ENCODE data around the gene LTBP1. TPM values are rescaled to one million over a fixed set of nuclear protein-coding genes. Genes with fewer than 3 reads are reported as not detected.

The LTBP1 gene
- total RNA-seq, 1 experiment from 2014 or later = 13.9 TPM

DNA sequence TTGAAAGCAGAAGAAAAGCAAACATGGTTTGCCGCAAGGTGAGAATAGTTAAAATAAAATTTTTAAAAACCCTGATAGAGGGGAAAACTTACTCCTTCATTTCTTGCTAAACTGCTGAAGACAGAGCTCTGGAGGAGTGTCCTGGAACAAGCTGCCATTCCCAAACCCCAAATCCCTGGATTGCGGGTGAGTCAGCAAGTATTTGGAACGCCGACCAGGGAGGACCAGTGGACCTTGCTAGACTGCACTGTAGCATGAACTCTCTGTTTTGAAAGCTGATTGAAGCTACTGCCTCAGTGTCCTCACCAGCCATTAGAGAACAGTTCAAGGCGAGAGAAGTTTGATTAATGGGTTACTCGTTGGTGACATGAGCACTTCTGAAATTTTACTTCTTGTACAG is 430.3 kb downstream of the LTBP1 start:
- no TSS peak for BruUV-seq (replicated peaks)
- CTCF ChIA-PET = no interaction called here

DNA sequence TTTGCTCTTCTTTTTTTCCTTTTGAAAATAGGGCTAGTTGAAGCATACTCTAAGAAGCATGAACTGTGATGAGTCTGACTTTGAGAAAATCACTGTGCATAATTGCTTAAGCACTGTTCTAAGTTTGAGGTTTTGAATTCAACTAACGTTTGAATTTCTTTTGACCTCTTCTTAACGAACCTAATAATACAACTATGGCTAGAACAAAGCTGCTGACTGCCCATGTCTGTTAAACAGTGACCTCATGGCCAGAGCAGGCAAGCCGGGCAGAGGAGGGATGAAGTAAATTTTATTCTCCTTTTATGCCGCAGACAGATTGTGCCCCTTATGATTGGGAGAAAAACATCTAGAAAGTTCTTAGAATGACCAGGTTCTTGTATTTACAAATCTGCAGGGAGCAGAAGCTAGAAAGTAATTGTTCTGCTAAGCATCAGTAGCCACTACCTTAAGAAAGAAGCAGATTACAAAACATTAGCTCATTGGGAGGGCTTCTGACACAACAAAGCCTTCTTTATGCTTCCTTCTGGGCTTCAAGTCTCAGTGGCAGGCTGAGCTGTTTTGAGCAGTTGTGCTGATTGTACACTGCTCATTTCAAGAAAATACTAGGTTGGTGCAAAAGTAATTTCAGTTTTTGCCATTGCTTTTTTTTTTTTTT is 431.9 kb downstream of the LTBP1 start:
- BruUV-seq (replicated peaks) = no TSS peak
- Mint-ChIP-seq H3K36me3 (ENCODE audit: insufficient read depth, unreplicated experiment) (no peaks in the 10 kb centered on the region), H3K4me3 (ENCODE audit: low read depth, unreplicated experiment) (no peak overlapping the region), H3K4me1 (ENCODE audit: low read depth, unreplicated experiment) (no peaks in the 10 kb centered on the region), H3K27ac (ENCODE audit: unreplicated experiment) (no peak overlapping the region), H3K27me3 (ENCODE audit: unreplicated experiment) (no peaks in the 10 kb centered on the region), H3K9me3 (ENCODE audit: low read depth, unreplicated experiment) (no peaks in the 10 kb centered on the region)
- CTCF ChIA-PET = interaction anchor here (0.5 to 1.9 kb wide), 8 partner anchors 12 to 541 kb away, joined by 3 to 8 read pairs (median 4); no protein-coding TSS in a partner anchor
- DNase-seq = peak; percentile 7
- TF ChIP-seq, protein P1, sequence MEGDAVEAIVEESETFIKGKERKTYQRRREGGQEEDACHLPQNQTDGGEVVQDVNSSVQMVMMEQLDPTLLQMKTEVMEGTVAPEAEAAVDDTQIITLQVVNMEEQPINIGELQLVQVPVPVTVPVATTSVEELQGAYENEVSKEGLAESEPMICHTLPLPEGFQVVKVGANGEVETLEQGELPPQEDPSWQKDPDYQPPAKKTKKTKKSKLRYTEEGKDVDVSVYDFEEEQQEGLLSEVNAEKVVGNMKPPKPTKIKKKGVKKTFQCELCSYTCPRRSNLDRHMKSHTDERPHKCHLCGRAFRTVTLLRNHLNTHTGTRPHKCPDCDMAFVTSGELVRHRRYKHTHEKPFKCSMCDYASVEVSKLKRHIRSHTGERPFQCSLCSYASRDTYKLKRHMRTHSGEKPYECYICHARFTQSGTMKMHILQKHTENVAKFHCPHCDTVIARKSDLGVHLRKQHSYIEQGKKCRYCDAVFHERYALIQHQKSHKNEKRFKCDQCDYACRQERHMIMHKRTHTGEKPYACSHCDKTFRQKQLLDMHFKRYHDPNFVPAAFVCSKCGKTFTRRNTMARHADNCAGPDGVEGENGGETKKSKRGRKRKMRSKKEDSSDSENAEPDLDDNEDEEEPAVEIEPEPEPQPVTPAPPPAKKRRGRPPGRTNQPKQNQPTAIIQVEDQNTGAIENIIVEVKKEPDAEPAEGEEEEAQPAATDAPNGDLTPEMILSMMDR (IDR thresholded peaks at IDR 0.05; ENCODE audit: unreplicated experiment) = no peak
- intact Hi-C loops (cut with micrococcal nuclease; ENCODE audit: unreplicated experiment) = loop anchor here (10.0 kb wide), 1 partner anchor 434 kb away; the partner anchor contains the start of gene LTBP1

More for the DNA sequence above, 430.3 kb downstream of the LTBP1 start:
- no peaks in the 10 kb centered on the region for H3K36me3 Mint-ChIP-seq (ENCODE audit: insufficient read depth, unreplicated experiment)
- no peak overlapping the region for H3K4me3 Mint-ChIP-seq (ENCODE audit: low read depth, unreplicated experiment)
- no peaks in the 10 kb centered on the region for H3K4me1 Mint-ChIP-seq (ENCODE audit: low read depth, unreplicated experiment)
- H3K27ac Mint-ChIP-seq (ENCODE audit: unreplicated experiment) = no peak overlapping the region
- DNase-seq = no peak
- TF ChIP-seq, protein P1 (IDR thresholded peaks at IDR 0.05; ENCODE audit: unreplicated experiment) = no peak
- intact Hi-C loops (cut with micrococcal nuclease; ENCODE audit: unreplicated experiment) = loop anchor here (10.0 kb wide), 1 partner anchor 432 kb away; the partner anchor contains the start of gene LTBP1
- no peaks in the 10 kb centered on the region for H3K27me3 Mint-ChIP-seq (ENCODE audit: unreplicated experiment)
- no peaks in the 10 kb centered on the region for H3K9me3 Mint-ChIP-seq (ENCODE audit: low read depth, unreplicated experiment)

DNA sequence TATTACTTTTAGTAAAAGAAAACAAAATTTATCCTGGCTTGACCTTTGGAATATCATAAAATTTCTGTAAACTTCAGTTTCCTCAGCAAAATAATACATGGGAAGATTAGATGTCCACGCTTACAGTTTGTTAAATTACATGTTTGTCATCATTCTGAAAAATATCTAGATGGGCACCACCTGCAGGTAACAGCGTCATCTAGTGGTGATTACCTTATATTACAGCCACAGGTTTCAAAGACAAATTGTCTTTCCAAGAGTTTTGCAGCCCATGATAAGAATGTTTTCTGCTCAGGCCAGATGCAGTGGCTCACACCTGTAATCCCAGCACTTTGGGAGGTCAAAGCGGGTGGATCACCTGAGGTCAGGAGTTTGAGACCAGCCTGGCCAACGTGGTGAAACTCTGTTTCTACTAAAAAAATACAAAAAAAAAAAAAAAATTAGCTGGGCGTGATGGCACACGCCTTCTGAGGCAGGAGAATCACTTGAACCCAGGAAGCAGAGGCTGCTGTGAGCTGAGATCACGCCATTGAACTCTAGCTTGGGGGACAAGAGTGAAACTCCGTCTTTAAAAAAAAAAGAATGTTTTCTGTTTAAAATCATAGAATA is 433.4 kb downstream of the LTBP1 start:
- Mint-ChIP-seq H3K27me3 (ENCODE audit: unreplicated experiment) (no peaks in the 10 kb centered on the region), H3K36me3 (ENCODE audit: insufficient read depth, unreplicated experiment) (no peaks in the 10 kb centered on the region), H3K4me1 (ENCODE audit: low read depth, unreplicated experiment) (no peaks in the 10 kb centered on the region), H3K27ac (ENCODE audit: unreplicated experiment) (no peak overlapping the region), H3K4me3 (ENCODE audit: low read depth, unreplicated experiment) (no peak overlapping the region), H3K9me3 (ENCODE audit: low read depth, unreplicated experiment) (no peaks in the 10 kb centered on the region)
- CTCF ChIA-PET = interaction anchor here (1.3 to 1.9 kb wide), 2 partner anchors 61 to 203 kb away, joined by 3 to 8 read pairs; no protein-coding TSS in a partner anchor
- TF ChIP-seq, protein P1 (IDR thresholded peaks at IDR 0.05; ENCODE audit: unreplicated experiment) = peak; percentile 77
- no TSS peak for BruUV-seq (replicated peaks)
- DNase-seq = no peak
- intact Hi-C loops (cut with micrococcal nuclease; ENCODE audit: unreplicated experiment) = no loop called here

DNA sequence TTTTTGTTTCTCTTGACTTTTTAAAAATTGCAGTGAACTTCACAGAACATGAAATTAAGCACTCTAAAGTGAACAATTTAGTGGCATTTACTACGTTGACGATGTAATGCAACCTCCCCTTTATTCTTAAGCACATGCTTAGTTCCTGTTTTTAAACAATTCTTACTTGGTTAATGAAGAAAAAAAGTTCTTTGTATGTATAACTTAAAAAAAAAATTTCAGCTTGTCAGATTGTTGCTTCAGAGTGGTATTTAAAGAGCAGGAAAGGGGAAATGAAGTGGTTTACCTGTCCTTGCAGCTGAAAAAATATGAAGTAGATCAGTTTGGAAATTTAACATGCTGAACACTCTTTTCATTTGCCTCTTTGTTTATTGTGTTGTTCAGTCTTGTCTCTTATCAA is 434.0 kb downstream of the LTBP1 start:
- no peak overlapping the region for H3K4me3 Mint-ChIP-seq (ENCODE audit: low read depth, unreplicated experiment)
- no peaks in the 10 kb centered on the region for H3K9me3 Mint-ChIP-seq (ENCODE audit: low read depth, unreplicated experiment)
- no peak for DNase-seq
- CTCF ChIA-PET = interaction anchor here (1.3 kb wide), 1 partner anchor 61 kb away, joined by 3 read pairs; no protein-coding TSS in a partner anchor
- H3K4me1 Mint-ChIP-seq (ENCODE audit: low read depth, unreplicated experiment) = no peaks in the 10 kb centered on the region
- BruUV-seq (replicated peaks) = no TSS peak
- TF ChIP-seq, protein P1 (IDR thresholded peaks at IDR 0.05; ENCODE audit: unreplicated experiment) = no peak
- intact Hi-C loops (cut with micrococcal nuclease; ENCODE audit: unreplicated experiment) = no loop called here
- H3K27me3 Mint-ChIP-seq (ENCODE audit: unreplicated experiment) = no peaks in the 10 kb centered on the region
- H3K36me3 Mint-ChIP-seq (ENCODE audit: insufficient read depth, unreplicated experiment) = no peaks in the 10 kb centered on the region
- H3K27ac Mint-ChIP-seq (ENCODE audit: unreplicated experiment) = no peak overlapping the region

Data from Calu3 (cell line).